Measurements from ENCODE around the gene MDGA2.

DNA sequence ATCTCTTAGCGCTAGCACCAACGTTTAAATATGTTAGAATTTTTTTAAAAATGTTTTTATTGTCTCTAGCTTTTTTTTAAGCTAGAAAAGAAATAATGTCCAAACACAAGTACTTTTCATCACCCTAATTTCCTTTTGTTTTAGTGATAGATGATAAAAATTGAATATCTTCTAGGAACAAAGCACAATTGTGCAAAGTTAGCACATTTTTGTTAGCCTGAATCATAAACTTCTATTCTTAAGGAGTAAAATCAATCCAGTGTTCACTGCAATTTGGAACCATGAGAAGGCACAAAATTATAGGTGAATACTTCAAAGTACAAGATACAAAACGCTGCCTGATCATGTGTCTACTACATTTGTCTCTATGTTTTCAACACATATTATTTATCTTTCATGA is 615.4 kb downstream of the MDGA2 start:
- TF ChIP-seq, protein P1, sequence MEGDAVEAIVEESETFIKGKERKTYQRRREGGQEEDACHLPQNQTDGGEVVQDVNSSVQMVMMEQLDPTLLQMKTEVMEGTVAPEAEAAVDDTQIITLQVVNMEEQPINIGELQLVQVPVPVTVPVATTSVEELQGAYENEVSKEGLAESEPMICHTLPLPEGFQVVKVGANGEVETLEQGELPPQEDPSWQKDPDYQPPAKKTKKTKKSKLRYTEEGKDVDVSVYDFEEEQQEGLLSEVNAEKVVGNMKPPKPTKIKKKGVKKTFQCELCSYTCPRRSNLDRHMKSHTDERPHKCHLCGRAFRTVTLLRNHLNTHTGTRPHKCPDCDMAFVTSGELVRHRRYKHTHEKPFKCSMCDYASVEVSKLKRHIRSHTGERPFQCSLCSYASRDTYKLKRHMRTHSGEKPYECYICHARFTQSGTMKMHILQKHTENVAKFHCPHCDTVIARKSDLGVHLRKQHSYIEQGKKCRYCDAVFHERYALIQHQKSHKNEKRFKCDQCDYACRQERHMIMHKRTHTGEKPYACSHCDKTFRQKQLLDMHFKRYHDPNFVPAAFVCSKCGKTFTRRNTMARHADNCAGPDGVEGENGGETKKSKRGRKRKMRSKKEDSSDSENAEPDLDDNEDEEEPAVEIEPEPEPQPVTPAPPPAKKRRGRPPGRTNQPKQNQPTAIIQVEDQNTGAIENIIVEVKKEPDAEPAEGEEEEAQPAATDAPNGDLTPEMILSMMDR (IDR thresholded peaks at IDR 0.05; ENCODE audit: borderline replicate concordance, extremely low read depth, low read length, poor library complexity, severe bottlenecking), result no peak
- TF ChIP-seq EZH2 (IDR thresholded peaks at IDR 0.05; ENCODE audit: borderline replicate concordance, low read depth, low read length, severe bottlenecking), result no peak
